Activated naive CD8-positive, alpha-beta T cell treated with anti-CD3 and anti-CD28 coated beads, Interleukin-2, amount 10 ng/mL, durations not matched to agents 7 days and 5 days (primary cell): Measurements from ENCODE around the gene STOML1. TPM values are rescaled to one million over a fixed set of nuclear protein-coding genes. Genes with fewer than 3 reads are reported as not detected.
A peak's percentile ranks its signal among the peaks of the same experiment; 100 is the strongest.

Experiments used
- ATAC-seq: fragments of 150-1000 bp; cut with Tn5 transposase; one replicate; pipeline ENCODE4 v1.10.0; 2021; ENCODE audit warnings: low read depth, moderate library complexity
- POLR2A ChIA-PET: fragments of 350-600 bp; sonication (Branson Sonifier 250); formaldehyde crosslinking; loops from one replicate; lab custom pipeline; 2021; ENCODE audit warnings: antibody characterized with exemption; lab: Charles Lee
- DNase-seq: peaks from one replicate; pipeline ENCODE4 v3.0.0; 2021
- H3K27ac Mint-ChIP-seq: one replicate; pipeline ENCODE4 v1.8.0; 2022; ENCODE audit warnings: mild to moderate bottlenecking, mixed read lengths
- H3K27me3 Mint-ChIP-seq: one replicate; pipeline ENCODE4 v1.8.0; 2022; ENCODE audit warnings: mild to moderate bottlenecking, moderate library complexity, mixed read lengths
- H3K36me3 Mint-ChIP-seq: one replicate; pipeline ENCODE4 v1.8.0; 2021; ENCODE audit warnings: mild to moderate bottlenecking, mixed read lengths
- H3K4me1 Mint-ChIP-seq: one replicate; pipeline ENCODE4 v1.8.0; 2021; ENCODE audit warnings: mixed read lengths
- H3K4me3 Mint-ChIP-seq: one replicate; pipeline ENCODE4 v1.8.0; 2022; ENCODE audit warnings: mild to moderate bottlenecking, moderate library complexity, mixed read lengths
- H3K9me3 Mint-ChIP-seq: one replicate; pipeline ENCODE4 v1.8.0; 2021; ENCODE audit warnings: mixed read lengths
- total RNA-seq, 2 experiments: library from RNA; stranded (reverse); gene quantifications; one replicate each; pipeline ENCODE4 v1.2.3, GENCODE V29; 2021

Gene STOML1, protein sequence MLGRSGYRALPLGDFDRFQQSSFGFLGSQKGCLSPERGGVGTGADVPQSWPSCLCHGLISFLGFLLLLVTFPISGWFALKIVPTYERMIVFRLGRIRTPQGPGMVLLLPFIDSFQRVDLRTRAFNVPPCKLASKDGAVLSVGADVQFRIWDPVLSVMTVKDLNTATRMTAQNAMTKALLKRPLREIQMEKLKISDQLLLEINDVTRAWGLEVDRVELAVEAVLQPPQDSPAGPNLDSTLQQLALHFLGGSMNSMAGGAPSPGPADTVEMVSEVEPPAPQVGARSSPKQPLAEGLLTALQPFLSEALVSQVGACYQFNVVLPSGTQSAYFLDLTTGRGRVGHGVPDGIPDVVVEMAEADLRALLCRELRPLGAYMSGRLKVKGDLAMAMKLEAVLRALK
- total RNA-seq: 1 to 10 TPM; 9.4 to 9.5 TPM

GRCh38 chr15:73991726-73992593 is at the start of gene STOML1:
Gene STOML1, minus strand, starts transcription at chr15:73992295. Its CDS starts 72 bp downstream, at chr15:73992223.
- ATAC-seq (peak; percentile 76), DNase-seq (peak; percentile 100)
- Mint-ChIP-seq H3K27ac (peak within 1 kb of the TSS; percentile 87), H3K4me1 (peaks cover 35% of the 10 kb centered on the region), H3K36me3 (peaks cover 15% of the 10 kb centered on the region), H3K4me3 (peak within 1 kb of the TSS; percentile 85), H3K9me3 (no peaks in the 10 kb centered on the region), H3K27me3 (no peaks in the 10 kb centered on the region)
- POLR2A ChIA-PET: interaction anchor here (0.6 to 1.4 kb wide), 4 partner anchors 9 to 1231 kb away, joined by 3 to 8 read pairs (median 4); no protein-coding TSS in a partner anchor

DNA sequence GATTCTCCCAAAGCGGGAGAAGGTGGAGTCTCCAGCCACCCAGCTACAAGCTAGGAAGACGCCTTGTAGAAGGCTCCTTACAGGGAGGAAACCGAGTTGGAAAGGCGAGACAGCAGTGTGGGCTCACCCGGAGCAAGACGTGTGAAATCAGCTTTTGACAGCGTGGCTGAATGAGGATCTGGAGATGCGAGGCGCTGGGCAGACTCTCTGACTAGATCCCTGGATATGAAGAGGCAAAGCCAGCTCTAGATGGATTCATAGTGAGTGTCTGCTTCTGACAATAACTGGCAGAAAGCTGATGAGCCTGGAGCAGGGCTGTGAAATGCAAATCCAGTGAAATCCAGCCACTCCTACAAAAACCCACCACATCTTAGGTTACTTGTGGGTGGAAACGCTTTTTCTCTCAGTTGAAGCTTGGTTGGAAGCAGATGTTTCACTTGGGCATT is 49.2 kb upstream of the STOML1 start:
- Mint-ChIP-seq H3K4me3 (no peak overlapping the region), H3K27ac (no peak overlapping the region), H3K36me3 (peaks cover 8% of the 10 kb centered on the region), H3K4me1 (no peaks in the 10 kb centered on the region), H3K27me3 (no peaks in the 10 kb centered on the region), H3K9me3 (no peaks in the 10 kb centered on the region)
- DNase-seq: no peak
- no peak for ATAC-seq
- POLR2A ChIA-PET: no interaction called here

- no peak for ATAC-seq
- Mint-ChIP-seq H3K4me1 (no peaks in the 10 kb centered on the region), H3K9me3 (no peaks in the 10 kb centered on the region), H3K4me3 (no peak overlapping the region), H3K27ac (no peak overlapping the region), H3K27me3 (no peaks in the 10 kb centered on the region), H3K36me3 (peaks cover 11% of the 10 kb centered on the region)
- POLR2A ChIA-PET: no interaction called here
- no peak for DNase-seq
Measured at GRCh38 chr15:74040109-74040850, 48.2 kb upstream of the STOML1 start.

DNA sequence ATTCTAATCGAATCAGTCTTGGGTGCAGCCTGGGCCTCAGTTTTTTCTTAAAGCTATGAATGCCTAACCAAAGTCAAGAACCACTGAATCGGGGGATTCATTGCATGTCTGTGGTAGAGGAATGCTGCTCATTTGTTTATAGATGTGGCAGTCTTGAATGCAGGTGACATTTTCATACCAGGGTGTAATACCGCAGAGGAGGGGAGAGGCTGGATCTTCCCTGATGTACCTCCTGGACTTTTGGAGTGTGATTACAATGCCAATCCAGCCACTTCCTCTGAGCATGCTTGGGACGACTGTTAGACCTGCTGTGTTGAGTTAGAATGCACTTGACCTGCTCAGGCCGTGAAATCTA is 47.5 kb upstream of the STOML1 start:
- Mint-ChIP-seq H3K27ac (no peak overlapping the region), H3K36me3 (peaks cover 11% of the 10 kb centered on the region)
- POLR2A ChIA-PET: interaction anchor here (1.2 kb wide), 1 partner anchor 9 kb away, joined by 3 read pairs; no protein-coding TSS in a partner anchor

DNA sequence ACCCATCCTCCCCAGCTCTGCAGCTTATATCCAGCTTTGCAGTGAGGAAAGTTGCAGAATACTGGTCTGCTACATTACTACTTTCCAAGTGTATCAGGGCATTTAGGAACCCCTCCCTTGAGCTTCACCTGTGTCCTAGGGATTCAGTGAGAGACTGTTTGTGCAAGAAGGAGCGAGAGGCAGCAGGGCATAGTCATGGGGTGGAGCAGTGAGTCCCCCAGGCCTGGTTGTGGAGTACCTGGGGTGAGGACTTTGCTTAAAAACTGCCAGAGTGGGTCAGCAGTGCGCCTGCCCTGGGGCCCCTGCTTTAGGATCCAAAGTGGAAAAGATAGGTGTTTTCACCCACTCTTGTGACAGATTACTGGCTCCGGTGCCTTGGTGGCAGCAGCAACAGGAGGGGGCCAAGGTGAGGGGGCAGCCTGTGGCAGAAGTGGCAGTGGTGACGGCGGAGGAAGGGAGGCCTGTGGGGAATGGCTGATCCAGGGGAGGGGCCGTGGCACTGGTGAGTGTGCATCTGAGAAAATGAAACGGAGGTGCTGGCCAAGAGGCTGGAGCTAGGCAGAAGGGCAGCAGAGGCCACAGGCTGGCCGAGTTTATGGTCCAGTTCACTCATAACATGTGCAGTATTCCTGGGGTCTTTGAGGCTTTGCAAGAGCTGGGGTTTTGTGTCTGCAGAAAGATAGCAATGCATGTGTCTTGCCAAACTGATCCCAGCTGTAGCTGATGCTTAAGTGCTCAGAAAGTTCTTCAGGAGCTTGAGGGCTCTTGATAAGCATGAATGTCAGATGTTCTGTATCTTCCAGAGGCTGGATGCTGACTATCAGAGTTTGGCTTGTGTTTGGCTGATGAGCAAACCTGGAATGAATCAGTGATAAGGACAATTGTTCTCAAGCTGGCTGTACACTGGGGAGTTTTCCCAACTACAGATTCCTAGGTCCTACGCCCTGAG is 46.9 kb upstream of the STOML1 start:
- H3K4me1 Mint-ChIP-seq: no peaks in the 10 kb centered on the region
- no peak overlapping the region for H3K4me3 Mint-ChIP-seq
- no peaks in the 10 kb centered on the region for H3K27me3 Mint-ChIP-seq
- DNase-seq: no peak
- POLR2A ChIA-PET: interaction anchor here (1.2 kb wide), 1 partner anchor 9 kb away, joined by 3 read pairs; no protein-coding TSS in a partner anchor
- peaks cover 11% of the 10 kb centered on the region for H3K36me3 Mint-ChIP-seq
- ATAC-seq: no peak
- peak overlapping the region; percentile 35 for H3K27ac Mint-ChIP-seq
- H3K9me3 Mint-ChIP-seq: no peaks in the 10 kb centered on the region

More for the DNA sequence above, 47.5 kb upstream of the STOML1 start:
- Mint-ChIP-seq H3K4me3 (no peak overlapping the region), H3K9me3 (no peaks in the 10 kb centered on the region), H3K27me3 (no peaks in the 10 kb centered on the region), H3K4me1 (no peaks in the 10 kb centered on the region)
- ATAC-seq (no peak), DNase-seq (no peak)

DNA sequence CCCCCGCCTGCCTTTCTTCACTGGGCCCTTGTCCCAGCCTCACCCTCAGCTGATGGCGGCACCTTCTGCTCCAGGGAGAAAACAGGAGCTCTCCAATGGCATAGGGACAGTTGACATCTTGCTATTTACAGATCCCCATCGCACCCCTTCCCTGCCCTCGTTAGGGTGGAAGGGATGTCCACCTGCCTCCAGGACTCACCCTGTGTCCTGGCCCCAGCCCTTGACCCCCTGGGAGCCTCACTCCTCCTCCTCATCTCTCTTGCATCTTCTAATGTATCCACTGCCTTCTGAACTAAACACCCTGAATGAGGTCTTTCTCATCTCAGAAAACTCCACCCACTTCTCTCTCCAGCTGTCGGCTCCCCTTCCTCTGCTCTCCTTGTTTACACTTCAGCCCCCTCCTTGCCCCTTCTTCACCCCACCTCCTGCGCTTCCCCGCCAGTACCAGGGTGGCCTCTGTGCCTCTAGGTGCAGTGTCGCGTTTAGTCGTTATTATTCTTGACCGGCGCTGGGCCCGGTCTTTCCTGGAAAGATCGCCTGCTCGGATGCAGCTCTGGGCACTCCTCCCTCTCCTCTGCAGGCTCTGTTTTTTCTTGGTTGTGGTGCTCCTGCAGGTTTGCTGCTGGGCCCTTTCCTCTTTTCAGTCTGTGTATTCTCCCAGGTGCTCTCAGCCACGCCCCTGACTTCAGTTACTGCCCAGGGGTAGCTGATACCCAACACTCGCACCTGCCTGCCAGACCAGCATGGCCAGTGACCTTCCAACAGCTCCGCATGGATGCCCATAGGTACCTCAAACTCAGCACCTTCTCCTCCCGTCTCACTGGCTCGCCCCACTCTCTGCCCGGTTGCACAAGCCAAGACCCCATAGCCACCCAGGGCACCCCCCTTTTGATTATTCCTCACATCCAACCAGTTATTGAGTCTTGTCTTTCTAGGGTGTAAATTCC is 45.3 kb upstream of the STOML1 start:
- no peaks in the 10 kb centered on the region for H3K27me3 Mint-ChIP-seq
- H3K9me3 Mint-ChIP-seq: no peaks in the 10 kb centered on the region
- H3K27ac Mint-ChIP-seq: peak overlapping the region; percentile 7
- POLR2A ChIA-PET: no interaction called here
- peaks cover 15% of the 10 kb centered on the region for H3K36me3 Mint-ChIP-seq
- ATAC-seq (no peak), DNase-seq (no peak)
- peaks cover 3% of the 10 kb centered on the region for H3K4me1 Mint-ChIP-seq
- no peak overlapping the region for H3K4me3 Mint-ChIP-seq

DNA sequence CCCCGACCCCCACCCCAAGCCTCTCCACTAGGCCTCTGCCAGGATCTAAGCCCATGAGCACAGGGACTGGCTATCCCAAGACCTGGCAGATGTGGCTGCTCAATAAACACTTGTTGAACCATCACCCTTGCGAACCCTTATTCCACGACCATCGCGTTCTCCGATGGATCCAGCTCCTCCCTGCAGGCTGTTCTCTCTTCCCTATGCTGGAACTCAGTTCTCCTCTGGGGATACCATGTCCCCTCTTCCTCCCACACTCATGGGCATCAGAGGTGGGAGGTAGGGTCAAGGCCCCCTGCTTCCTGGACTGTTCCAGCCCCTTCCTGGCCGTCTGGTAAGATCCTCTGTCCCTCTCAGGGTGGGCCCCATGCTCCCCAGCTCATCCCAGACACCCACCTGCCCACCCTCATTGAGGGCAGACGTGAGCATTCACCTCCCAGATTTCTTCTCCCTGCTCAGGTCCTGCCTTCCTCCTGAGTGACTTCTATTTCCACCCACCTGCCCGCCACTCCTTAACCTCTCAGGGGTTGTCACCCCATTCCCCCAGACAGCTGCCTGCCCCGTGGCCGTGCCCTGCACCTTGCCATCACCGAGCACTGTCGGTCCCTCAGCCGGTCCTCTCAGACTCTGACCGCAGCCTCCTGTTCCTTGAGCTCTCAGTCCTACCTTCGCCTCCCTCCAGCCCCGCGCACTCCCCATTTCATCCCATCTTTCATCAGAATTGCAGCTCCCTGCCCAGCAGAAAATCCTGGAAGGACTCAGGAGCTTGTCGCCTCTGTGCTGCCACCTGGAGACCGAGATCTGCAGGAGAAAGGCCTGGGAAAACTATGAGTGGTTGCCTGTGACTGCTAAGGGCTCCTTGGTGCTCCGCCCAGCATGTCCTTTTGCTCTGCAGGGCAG is 44.4 kb upstream of the STOML1 start:
- Mint-ChIP-seq H3K9me3 (no peaks in the 10 kb centered on the region), H3K27ac (peak overlapping the region; percentile 54), H3K36me3 (peaks cover 15% of the 10 kb centered on the region), H3K4me3 (no peak overlapping the region), H3K27me3 (no peaks in the 10 kb centered on the region), H3K4me1 (peaks cover 3% of the 10 kb centered on the region)
- DNase-seq: no peak
- no peak for ATAC-seq
- POLR2A ChIA-PET: no interaction called here

- Mint-ChIP-seq H3K9me3 (no peaks in the 10 kb centered on the region), H3K36me3 (peaks cover 17% of the 10 kb centered on the region), H3K27ac (no peak overlapping the region), H3K27me3 (no peaks in the 10 kb centered on the region), H3K4me1 (peaks cover 3% of the 10 kb centered on the region), H3K4me3 (no peak overlapping the region)
- ATAC-seq (no peak), DNase-seq (no peak)
- POLR2A ChIA-PET: no interaction called here
Measured at GRCh38 chr15:74035121-74036017, 43.3 kb upstream of the STOML1 start.

DNA sequence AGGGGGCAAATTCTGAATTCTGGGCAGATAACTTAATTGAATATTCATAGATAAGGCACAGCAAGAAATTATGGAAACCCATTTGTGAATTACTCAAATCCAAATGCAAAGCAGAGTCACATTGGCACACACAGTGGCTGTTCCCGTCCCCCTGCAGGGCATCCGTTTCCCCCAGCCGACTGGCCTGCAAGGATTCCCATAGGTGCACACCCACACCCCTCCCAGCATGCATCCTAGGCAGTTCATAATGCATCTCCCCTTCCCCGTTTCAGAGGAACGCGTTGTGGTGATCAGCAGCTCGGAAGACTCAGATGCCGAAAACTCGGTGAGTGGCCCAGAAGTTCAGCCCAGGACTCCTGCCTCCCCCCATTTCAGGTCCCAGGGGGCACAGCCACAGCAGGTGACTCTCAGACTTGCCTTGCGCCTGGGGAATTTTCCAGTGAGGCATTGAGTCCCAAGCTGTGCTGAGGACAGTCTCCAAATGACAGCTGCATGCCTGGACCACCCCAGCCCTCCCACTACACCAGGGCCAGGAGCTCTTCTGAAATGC is 42.2 kb upstream of the STOML1 start:
- H3K27me3 Mint-ChIP-seq: no peaks in the 10 kb centered on the region
- no peak for ATAC-seq
- H3K36me3 Mint-ChIP-seq: peaks cover 17% of the 10 kb centered on the region
- POLR2A ChIA-PET: no interaction called here
- no peak overlapping the region for H3K4me3 Mint-ChIP-seq
- H3K9me3 Mint-ChIP-seq: no peaks in the 10 kb centered on the region
- DNase-seq: no peak
- no peak overlapping the region for H3K27ac Mint-ChIP-seq
- H3K4me1 Mint-ChIP-seq: peaks cover 3% of the 10 kb centered on the region
